Keratinocyte (primary cell): ENCODE measurements around the gene PBX2.

Experiments
- CTCF ChIP-seq, 3 experiments: IDR thresholded peaks in 1 of 3; conservative IDR thresholded peaks in 1 of 3; optimal IDR thresholded peaks in 1 of 3; 2 replicates in 2 of 3; 3 replicates in 1 of 3; pipeline versions ENCODE3 to v1.5.1; 2011; ENCODE audit warnings: low read length in 3 of 3, mild to moderate bottlenecking in 3 of 3, moderate library complexity in 2 of 3, control low read depth in 1 of 3, inconsistent platforms in 1 of 3; ENCODE audit not compliant: insufficient read depth in 2 of 3; ENCODE audit errors: extremely low read depth in 1 of 3
- EZH2 ChIP-seq: IDR thresholded peaks from one replicate; pipeline ENCODE4 v1.6.1; 2012; ENCODE audit warnings: inconsistent platforms, mild to moderate bottlenecking, low read length, moderate library complexity

GRCh38 chr6:32192608-32193039 lies 2.6 kb upstream of the PBX2 start, which contains the start of gene GPSM3:
- no peak for TF ChIP-seq CTCF (optimal IDR thresholded peaks at IDR 0.05 in 1 of 3, IDR thresholded peaks at IDR 0.05 in 1 of 3, conservative IDR thresholded peaks at IDR 0.05 in 1 of 3; ENCODE audit: extremely low read depth in 1 of 3, insufficient read depth in 2 of 3, low read length in 3 of 3)
- TF ChIP-seq EZH2: no peak
